Hippocampal formation (tissue), 2 donors: ENCODE measurements around the gene PRKCE.
"Not testable (repeated sequence)": the region's sequence is repeated elsewhere in the genome, so short reads cannot be mapped to it uniquely, and the experiment has no call there.

Source experiments
- DNase-seq, 2 donors: peaks; one replicate each; lab custom pipeline; 2025; lab: John Stamatoyannopoulos, UW

PRKCE gene

DNA sequence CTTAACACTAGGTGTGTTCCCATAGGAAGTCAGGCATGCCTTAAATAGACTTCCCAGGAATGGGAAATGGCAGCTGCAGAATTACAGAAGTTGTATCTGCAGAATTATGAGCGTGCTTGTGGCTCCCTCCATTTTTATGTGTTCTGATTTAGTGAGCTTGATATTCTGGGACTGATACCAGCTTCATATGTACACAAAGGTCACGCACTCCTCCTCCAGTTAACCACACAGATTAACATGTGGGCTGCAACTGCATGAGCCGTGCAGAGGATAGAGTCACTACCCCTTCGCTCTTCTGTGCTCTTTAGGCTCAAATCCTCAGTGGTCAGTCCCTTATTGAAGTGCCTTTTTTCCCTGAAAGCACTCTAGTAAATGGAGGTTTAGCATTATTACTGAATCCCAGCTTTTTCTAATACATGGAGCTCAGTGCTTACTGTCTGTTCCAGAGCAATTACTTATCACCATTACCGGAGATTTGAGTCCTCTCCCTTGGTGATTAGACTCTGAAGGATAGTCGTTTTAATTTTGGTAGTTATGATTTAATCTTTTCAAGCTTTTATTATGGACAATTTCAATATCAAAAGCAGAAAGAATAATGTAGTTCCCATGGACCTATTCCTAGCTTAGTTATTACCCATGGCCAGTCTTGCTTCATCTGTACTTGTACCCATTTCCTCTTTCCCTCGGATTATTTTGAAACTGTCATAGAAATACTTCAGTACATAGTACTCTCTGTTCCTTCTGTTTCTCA lies 238.3 kb downstream of the PRKCE start:
- no peak for DNase-seq

- DNase-seq = not testable (repeated sequence)
Observed at GRCh38 chr2:45890371-45890646, 238.8 kb downstream of the PRKCE start.

DNA sequence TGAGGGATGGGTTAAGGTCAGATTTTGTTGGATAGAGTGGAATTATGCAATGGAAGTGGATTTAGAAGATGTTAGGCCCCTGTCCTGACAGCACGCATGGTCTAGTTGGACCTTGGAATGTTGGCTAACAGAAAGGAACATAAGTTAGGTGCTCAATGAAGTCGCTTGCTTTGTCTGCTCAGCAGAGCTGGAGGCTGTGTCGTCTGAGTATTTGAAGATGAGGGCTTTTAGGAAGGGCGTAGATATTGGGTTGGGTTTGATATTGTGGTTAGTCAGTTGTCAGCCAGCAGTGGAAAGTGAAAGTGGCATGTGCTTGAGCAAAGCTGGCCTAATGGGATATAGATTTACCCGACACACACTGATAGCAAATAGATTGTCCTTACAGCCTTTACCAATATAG lies 239.3 kb downstream of the PRKCE start:
- no peak for DNase-seq

- DNase-seq = no peak
Observed at GRCh38 chr2:45891719-45892424, 240.4 kb downstream of the PRKCE start.

GRCh38 chr2:45892425-45892745 lies 240.9 kb downstream of the PRKCE start:
- DNase-seq = no peak

DNA sequence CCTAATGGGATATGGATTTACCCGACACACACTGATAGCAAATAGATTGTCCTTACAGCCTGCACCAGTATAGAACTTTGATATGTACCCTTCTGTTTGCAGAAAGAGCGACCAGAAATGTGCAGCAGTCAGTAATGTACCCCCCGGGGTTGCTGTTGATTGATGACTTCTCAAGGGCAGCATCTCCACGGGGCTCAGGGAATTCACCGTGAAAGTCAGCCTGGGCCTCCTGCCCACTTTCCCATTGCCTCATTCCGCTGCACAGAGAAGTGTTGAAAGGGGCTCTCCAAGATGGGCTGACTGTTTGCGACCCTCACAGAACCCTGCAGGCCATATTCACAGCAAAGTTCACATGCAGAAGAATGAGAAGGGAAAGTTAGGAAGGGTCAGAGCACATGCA lies 241.3 kb downstream of the PRKCE start:
- no peak for DNase-seq

- no peak for DNase-seq
Observed at GRCh38 chr2:45894211-45894610, 242.7 kb downstream of the PRKCE start.

DNA sequence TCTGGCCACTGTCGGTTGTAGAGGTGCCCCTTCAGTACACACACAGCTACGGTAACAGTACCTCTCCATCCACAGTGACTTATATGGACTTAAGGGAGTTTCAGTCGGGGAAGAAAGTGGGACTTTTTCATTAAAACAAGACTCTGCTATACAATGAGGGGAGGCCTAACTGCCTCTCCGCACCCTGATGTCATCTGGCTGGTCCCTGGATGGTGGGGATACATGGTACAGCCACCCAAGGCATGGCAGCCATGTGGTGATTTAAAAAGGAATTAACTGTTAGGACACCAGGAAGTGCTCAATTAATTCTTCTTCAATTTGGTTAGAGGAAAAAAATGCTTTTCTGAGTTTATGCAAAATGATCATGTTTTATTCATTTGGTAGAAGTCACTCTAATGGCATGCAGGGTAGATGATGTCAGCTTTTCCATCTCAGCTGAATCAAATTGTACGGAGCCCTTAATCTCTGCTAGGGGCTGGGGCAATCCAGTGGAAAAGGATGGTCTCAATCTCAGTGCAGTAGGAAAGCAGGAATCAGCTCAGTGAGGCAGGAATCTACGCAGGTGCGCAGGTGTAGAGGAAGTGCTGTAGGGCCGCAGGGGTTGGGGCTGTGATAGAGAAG lies 243.9 kb downstream of the PRKCE start:
- DNase-seq = no peak

DNA sequence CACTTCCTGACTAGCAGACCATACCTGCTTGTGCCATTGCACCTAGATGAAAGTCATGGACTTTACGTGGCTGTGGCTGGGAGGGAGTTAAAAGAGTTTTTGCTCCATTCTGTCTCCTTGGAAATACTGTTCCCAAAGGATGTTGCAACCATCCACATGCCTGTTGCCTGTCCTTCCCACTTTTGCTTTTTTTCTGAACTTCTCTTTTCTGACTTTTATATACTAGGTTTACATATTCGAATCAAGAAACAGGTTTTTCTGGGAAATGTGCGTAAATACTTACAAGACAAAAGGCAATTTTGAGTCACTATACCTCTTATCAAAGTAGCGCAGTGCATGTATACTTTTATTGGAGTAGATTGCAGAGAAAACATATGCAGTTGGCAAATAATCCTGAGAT lies 244.8 kb downstream of the PRKCE start:
- DNase-seq = no peak

DNA sequence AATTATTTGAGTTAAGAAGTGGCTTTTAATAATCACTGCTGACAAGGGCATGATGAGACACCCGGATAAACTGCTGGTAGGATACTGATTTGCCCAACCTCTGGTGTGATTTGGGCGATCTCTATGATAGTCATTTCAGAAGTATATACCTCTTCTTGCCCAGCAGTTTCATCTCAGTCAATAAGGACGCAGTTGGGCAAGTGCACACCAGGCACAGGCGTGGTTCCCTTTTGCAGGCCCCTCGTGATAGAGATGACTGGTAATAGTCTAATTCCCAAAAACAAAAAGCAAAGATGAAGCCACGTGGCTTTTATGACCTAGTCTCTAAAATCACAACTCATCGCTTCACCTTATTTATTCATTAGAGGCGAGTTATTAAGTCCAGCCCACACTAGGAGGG lies 246.4 kb downstream of the PRKCE start:
- DNase-seq = no peak

DNA sequence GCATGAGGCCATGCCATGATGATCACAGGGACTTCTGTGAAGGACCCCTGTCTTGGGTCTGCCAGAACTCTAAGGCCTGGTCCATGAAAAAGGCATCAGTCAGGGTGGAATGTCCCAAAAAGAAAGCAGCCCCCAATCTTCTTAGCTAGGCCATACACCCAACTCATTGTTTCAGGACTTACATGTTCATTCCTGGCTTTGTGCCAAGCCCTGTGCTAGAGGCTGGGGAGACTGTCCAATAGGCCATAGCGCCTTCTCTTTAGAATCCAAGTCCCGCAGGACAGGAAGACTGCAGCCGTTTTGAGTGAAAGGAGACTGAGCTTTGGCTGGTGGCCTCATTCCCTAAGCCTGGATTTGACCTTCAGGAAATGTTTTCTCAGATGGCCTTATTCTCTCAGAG lies 247.3 kb downstream of the PRKCE start:
- DNase-seq = no peak

- DNase-seq = no peak
Observed at GRCh38 chr2:45899926-45900325, 248.5 kb downstream of the PRKCE start.

- DNase-seq = no peak
Observed at GRCh38 chr2:45901468-45902032, 250.1 kb downstream of the PRKCE start.

DNA sequence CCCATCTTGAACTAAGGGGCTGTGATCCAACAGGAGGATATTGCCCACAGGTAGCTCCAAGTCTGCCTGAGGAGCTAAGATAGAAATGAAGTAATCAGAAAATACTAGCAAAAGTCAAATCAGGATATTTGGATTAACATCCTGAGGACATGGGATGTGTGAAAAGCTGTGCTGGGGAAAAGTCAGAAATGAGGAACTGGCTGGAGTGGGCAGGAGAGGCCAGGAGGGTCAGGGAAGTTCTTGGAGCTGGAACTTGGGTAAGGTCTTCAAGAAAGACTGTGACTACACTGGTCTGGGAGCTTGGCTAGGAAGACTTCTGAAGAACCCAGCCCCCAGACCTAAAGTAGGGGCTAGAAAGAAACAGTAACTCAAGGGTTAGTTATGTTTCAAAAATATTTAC lies 250.9 kb downstream of the PRKCE start:
- no peak for DNase-seq

DNA sequence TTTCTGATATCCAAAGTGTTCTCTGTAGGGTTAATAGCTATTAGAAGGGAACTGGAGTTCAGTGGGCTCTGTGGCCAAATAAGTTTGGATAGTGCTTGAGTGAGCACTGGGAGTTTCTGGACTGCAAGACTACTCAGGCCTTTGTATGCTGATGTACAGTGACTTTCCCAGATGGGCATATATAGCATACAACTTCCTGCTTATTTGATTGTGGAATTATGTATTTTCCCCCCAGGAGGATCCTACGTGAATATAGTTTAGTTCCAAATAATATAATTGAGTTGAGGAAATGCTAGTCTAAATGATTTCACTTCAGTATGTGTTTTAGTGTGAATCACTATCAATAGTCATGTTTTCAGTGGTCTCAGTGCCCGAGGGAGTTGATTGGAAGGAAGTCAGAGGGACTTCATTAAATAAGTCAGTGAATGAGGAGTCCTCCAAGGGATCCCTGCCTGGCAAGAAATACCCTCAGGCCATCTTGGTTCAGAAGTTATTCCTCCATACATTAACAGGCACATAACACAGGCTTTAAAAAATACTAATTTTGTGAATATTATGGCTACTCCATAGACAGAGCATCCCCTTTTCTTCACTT lies 251.4 kb downstream of the PRKCE start:
- DNase-seq = no peak

DNA sequence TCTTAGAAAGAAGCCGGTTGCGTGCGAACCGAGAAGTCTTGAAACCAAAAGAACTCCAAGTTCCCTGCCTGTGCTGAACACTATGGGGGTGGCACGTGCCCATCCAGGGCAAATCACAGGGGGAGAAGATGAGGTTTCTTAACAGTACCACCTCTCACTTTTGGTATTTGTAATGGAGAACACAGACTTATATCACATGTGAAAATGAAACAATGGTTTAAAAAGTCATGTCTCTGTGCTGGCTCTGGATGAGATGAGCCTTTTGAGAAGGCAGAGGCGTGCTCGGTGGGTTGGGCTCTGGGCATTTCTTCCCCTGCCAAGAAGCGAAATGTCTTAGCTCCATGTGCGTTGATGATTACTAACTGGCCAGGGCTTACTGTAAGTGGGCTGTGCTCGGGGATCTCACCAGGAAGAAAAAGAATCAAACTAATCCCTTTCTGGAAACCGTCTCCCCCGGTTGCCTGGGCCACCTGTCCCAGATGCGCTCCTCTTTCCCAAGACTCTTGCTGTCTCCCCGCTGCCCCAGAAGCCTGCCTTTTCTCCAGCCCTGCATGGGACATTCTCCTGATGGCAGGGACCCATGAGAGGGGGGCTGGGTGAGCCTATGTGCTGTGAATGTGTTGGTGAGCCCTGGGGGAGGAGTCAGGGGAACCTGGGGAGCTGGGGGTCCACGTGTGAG lies 252.9 kb downstream of the PRKCE start:
- DNase-seq = no peak

- DNase-seq = no peak
Observed at GRCh38 chr2:45904946-45905631, 253.6 kb downstream of the PRKCE start.

DNA sequence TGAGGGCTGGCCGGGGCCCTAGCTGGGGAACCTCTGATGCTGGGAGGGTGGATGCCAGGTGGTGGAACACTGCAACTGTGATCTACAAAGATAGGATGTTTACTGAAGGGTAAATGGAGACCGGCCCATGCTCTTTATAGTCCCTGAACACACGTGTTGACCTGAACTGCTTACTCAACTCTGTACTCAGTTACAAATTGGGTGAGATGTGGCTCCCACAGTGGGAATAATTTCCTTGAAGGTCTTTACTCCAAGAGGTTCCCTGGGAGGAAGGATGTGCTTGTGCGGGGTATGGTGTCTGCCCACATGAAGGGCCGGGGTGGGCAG lies 254.1 kb downstream of the PRKCE start:
- DNase-seq = no peak

DNA sequence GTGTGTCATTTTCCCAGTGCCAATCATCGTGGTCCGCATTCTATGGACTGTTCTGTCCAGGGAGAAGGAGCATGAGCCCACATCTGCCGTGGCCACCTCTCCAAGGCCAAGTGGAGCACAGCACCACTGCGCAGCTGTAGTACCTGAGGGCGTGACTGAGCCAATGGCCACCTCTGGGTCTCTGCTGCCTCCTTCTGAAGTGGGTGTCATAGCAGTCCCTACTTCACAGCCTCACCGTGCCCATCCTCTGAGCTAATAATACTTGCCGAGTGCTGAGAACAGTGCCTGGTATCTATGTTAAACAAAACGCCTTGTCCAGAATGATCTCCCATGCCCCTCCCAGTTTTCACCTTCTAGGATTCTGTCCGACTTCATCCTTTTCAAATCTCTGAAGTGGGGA lies 256.1 kb downstream of the PRKCE start:
- DNase-seq = no peak

DNA sequence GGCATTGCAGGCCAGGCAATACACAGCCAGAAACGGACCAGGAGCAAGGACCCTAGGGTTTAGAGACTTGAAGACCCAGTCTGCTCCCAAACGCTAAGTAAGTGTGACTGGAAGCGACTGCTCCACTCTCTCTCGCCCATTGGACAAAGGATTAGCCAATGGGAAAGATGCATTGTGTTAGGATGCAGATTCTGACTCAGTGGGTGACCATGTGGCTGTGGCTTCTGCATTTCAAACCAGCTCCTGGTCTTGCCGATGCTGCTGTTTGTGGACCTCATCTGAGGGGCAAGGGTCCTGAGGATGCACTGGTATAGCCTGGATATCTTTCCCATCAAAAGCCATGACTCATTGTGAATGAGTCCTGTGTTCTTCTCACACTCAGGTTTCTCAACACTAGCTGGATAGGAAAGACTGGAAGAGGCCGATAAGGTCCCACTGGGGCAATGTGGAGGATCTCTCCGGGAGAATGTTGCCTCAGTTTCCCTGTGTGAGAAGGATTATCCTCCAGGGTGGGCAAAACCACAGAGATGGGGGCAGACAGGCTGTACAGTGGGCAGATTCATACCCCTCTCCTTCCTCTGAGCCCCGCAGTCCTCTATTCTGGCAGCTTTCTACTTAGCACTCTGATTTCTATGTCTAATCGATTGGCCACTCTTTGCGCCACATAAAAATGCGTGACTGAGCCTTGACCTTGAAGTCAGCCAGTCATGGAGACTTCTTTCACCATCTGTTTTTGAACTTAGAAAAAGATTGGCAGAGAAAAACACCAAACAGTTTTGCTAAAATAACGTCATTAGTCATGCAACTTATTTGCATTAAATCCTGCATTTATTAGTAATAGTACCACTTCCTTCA lies 257.1 kb downstream of the PRKCE start:
- DNase-seq = no peak

GRCh38 chr2:45909171-45909565 lies 257.7 kb downstream of the PRKCE start:
- DNase-seq = no peak
